ENCODE data around the gene PLA2G12A. TPM values are rescaled to one million over a fixed set of nuclear protein-coding genes. Genes with fewer than 3 reads are reported as not detected.

PLA2G12A gene
- total and polyA plus RNA-seq, 9 of the 15 experiments (the other 6 are each of a cell fraction or from before 2014, with no cell fraction given), result 24.2 to 226 (median 80.5) TPM

GRCh38 chr4:109719604-109720003 is 10.3 kb downstream of the PLA2G12A start:
- no peaks in the 10 kb centered on the region; the same call in 1 of the 2 replicates for H3K9me3 ChIP-seq (replicated peaks; ENCODE audit: control insufficient read depth, insufficient read depth, low read depth, low read length)
- no peak for ATAC-seq
- no peak overlapping the region for H3K9ac ChIP-seq (ENCODE audit: insufficient read depth in 1 of 2, low read depth in 2 of 2, low read length in 2 of 2)
- 0 out of 2 replicates have a peak, but pooled peaks cover 2% of the 10 kb centered on the region for H4K20me1 ChIP-seq (replicated peaks; ENCODE audit: control insufficient read depth, insufficient read depth, low read length)
- H3K27me3 ChIP-seq (ENCODE audit: control insufficient read depth in 2 of 2, insufficient read depth in 2 of 2, low read length in 2 of 2), result no peaks in the 10 kb centered on the region
- 98% methylated on average over 4 of the region's 4 CpGs for WGBS (ENCODE audit: insufficient coverage, low coverage, missing lambda C conversion rate)
- POLR2A ChIA-PET, result no interaction called here
- FAIRE-seq, result no peak
- peaks cover 0 to 10% of the 10 kb centered on the region in 2 experiments; a peak in 2 of 5 replicates for H3K4me1 ChIP-seq (replicated peaks in 1 of 2; ENCODE audit: control insufficient read depth in 2 of 2, insufficient read depth in 2 of 2, low read length in 2 of 2)
- no peak overlapping the region for H2AFZ ChIP-seq (ENCODE audit: low read depth, low read length)
- no peak overlapping the region for H3K27ac ChIP-seq (ENCODE audit: extremely low read depth, low read depth, low read length)
- peak; percentile 52 for TF ChIP-seq MAFG (tag; conservative IDR thresholded peaks at IDR 0.05)
- peak; percentile 58 for TF ChIP-seq MAFF (IDR thresholded peaks at IDR 0.05; ENCODE audit: low read length)
- 0 out of 2 replicates have a peak, but pooled peaks have one; percentile 13 for TF ChIP-seq MAFK (IDR thresholded peaks at IDR 0.05; ENCODE audit: low read length)
- TF ChIP-seq C11orf30 (IDR thresholded peaks at IDR 0.05; ENCODE audit: low read depth), result peak; percentile 51; the same call in 1 of the 2 replicates
- peak; percentile 80 for TF ChIP-seq ZNF316 (IDR thresholded peaks at IDR 0.05)
- no peak for TF ChIP-seq HBP1 (CRISPR knock-in tag; IDR thresholded peaks at IDR 0.05)
- TF ChIP-seq MLLT1 (IDR thresholded peaks at IDR 0.05), result no peak
- no peak for TF ChIP-seq RERE (CRISPR knock-in tag; IDR thresholded peaks at IDR 0.05; ENCODE audit: borderline replicate concordance)
- peaks cover 64% of the 10 kb centered on the region for H3K79me2 ChIP-seq (ENCODE audit: control insufficient read depth, insufficient read depth, low read length)
- no TSS peak for BruUV-seq (replicated peaks)
- CTCF ChIA-PET (ENCODE audit: low intra/inter-chr PET ratio), result no interaction called here
- intact Hi-C loops (cut with micrococcal nuclease), result no loop called here
- no peak overlapping the region for H3K4me2 ChIP-seq (ENCODE audit: insufficient read depth, low read length)
- peaks cover 84% of the 10 kb centered on the region for H3K36me3 ChIP-seq (ENCODE audit: control insufficient read depth, insufficient read depth, low read length)
- in situ Hi-C loops (cut with MboI), result no loop called here
- no peaks in the 10 kb centered on the region for H3K9me1 ChIP-seq (ENCODE audit: control insufficient read depth, insufficient read depth, low read length)
- no peak for DNase-seq (ENCODE audit: extremely low read depth in 1 of 4, low spot score in 3 of 4)
- no peak overlapping the region for H3K4me3 ChIP-seq

All from K562 (cell line).